Inferior parietal cortex (tissue), 1 donor: ENCODE data around the gene GRIA3.

ENCODE experiments used
- DNase-seq: peaks from one replicate; pipeline ENCODE4 v3.0.0-alpha.2; 2016; ENCODE audit errors: extremely low spot score

The GRIA3 gene

DNA sequence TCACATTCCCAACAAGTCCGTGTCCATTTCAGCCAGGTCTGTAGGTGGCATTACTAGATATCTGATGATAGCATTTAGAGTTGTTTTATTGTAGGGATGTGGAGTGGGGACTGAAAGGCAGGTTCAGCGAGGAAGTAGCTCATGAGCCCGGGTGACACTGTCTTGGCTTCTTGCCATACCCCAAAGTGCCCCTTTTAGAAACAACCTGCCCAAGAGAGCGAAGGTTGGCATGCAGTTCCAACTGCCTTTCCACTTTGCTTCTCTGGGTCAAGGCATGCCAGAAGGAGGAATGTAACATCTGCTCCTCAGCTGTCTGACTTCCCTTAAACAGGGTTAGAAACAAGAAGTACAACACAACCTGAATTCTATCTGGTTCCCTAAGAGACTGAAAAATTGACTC, 9.0 kb downstream of the GRIA3 start:
- no peak for DNase-seq

- DNase-seq: no peak
Observed at GRCh38 chrX:123199338-123199737, 15.3 kb downstream of the GRIA3 start.

DNA sequence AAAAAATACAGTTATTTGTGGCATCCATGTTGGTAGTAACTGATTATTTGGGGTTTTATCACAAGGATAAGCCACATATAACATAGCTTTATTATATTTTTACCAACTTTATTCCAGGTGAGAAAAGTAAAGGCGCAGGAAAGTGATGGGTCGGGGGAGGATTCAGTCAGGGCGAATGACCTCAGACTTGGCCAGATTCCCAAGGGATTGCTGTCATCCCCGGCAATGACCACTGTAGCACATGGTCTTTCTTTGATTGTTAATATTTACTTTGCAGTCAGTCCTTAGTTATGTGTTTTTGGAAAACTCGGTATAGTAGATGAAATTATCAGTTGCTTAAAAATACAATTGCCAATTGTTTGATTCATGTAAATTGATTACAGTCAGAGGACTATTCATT, 17.6 kb downstream of the GRIA3 start:
- no peak for DNase-seq

GRCh38 chrX:123202523-123202922, 18.4 kb downstream of the GRIA3 start:
- no peak for DNase-seq

DNA sequence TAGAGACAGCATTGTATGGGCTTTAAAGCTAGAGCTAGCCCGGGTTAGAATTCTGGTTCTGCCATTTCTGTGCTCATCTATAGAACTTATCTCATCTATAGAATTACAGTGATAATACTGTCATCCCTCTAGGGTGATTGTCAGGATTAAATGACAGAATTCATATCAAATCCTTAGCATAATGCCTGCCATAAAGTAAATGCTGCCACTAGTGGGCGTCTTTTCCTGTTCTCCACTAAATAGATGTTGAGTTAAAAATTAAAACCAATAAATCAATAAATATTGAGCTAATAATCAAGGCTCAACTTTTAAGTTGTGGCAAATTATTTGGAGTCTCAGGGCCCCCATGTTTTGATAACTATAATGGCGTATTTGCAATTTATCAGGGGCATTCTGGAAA, 19.7 kb downstream of the GRIA3 start:
- DNase-seq: no peak

DNA sequence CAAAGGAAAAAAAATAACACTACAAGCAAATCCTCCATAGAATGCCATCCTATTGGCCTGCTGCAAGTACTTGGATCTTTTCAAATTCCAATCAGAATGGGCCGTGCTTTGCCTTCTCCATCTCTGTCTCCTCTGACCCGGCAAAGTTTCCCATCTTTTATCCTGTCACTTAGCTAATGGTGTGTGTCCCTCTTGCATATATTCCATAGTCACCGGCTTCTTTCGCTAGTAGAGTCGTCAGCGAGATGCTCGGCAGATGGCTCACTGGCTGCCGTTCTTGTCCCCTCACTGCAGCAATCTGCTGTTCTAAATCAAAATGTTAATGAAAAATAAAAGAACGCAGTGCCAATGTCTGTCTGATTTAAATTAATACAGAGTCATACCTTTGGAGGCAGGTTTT, 22.1 kb downstream of the GRIA3 start:
- no peak for DNase-seq

- no peak for DNase-seq
Observed at GRCh38 chrX:123210252-123210651, 26.2 kb downstream of the GRIA3 start.

DNA sequence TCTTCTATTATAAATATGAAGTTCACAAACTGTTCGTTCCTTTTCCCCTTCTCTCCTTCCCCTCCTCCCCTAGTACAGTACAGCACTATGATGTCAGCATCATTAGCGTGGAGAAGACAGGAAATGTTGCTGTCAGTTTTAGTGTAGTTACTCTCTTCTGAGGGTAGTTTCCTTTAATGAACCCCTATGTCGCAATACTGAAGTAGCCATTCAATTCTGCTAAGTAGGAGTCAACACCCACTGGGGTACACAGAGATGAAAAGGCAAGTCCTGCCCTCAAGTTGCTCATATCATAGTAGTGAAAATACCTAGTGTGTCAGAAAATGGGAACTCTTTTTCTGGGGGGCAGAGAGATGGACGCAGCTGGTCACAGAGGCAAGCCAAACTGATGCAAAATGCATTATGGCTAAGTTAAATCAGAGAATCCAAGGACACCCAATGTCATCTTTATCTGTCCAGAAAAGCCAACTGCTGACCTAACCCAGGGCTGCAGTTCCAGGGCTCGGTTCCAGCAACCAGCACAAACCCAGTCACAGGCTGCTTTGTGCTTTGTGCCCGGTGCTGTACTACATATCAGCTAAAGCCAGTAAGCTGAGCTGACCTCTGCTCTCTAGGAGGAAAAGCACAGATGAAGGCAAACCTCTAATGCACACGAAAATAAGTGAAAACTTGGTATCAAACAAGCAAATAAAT, 31.5 kb downstream of the GRIA3 start:
- DNase-seq: peak; percentile 28

DNA sequence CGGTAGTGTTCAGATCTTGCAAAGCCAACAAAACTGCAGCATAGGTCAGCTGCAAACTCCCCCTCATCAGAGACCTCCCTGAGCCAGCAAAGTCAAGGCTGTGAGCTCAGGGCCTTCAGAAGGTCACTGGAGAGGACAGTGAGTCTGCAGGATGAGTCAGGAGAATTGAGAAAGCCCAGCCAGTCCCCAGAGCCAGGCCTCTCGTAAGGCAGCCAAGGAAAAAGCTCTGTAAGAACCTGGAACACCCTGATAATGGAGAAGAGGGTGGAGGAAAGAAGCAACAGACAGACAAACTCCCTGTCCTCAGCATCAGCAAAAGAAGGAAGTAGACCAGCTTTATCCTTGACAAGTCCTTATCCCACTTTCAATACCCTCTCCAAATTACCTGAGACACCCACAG, 33.0 kb downstream of the GRIA3 start:
- no peak for DNase-seq

GRCh38 chrX:123217728-123218127, 33.6 kb downstream of the GRIA3 start:
- no peak for DNase-seq

GRCh38 chrX:123219916-123220315, 35.8 kb downstream of the GRIA3 start:
- no peak for DNase-seq

DNA sequence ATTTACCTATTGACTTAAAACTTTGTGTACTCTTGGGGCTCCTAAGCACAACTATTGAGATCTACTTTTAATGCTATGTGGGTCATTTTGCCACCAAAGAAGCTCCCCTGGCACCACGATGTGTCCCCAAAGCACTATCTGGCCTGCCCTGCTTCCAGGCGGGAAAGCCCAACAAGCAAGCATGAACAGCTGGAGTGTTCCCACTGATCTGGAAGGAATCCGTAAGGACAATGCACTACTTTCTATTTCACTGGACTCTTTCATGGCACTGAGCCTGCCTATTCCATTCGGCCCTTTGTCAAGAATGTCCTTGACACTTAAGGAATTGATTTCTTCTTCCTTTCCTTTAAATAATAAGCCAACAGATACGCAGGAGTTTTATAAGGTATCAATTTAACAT, 38.8 kb downstream of the GRIA3 start:
- no peak for DNase-seq

GRCh38 chrX:123223409-123223808, 39.3 kb downstream of the GRIA3 start:
- DNase-seq: no peak

GRCh38 chrX:123223859-123224258, 39.8 kb downstream of the GRIA3 start:
- DNase-seq: no peak

GRCh38 chrX:123230798-123231197, 46.7 kb downstream of the GRIA3 start:
- no peak for DNase-seq

GRCh38 chrX:123236859-123237258, 52.8 kb downstream of the GRIA3 start:
- no peak for DNase-seq

DNA sequence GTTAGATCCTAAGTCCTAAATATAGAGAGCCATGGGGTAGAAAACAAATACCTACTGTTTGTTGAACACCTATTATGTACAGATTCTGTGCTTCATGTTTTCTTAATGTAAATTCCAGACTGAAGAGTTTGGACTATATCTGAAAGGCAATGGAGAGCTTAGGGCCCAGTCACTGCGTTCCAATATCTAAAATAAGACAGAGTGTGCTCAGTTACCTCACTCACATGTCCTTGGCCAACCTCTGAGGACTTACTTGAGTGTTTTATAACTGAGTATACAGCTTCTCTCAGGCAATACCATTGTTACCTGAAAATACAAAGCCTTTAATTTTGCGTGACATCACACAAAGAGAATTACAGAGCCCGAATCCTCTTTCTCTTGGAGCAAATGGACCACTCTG, 53.2 kb downstream of the GRIA3 start:
- DNase-seq: no peak

GRCh38 chrX:123254457-123254856, 70.4 kb downstream of the GRIA3 start:
- DNase-seq: no peak

DNA sequence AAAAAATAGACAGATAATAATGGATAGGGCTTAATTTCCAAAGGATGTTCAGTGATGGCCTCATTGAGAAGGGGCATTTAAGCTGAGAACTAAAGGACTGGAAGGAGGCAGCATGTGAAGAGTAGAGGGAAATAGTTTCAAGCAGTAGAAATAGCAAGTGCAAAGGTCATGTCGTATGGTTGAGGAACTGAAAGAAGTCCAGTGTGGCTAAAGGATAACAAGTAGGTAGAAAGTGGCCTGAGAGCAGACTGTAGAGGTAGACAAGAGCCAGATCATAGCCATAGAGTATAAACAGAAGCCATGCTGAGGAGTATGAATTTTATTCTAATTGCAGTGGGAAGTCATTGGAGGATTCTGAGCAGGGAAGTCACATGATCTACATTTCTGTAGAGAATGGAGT, 72.3 kb downstream of the GRIA3 start:
- no peak for DNase-seq

DNA sequence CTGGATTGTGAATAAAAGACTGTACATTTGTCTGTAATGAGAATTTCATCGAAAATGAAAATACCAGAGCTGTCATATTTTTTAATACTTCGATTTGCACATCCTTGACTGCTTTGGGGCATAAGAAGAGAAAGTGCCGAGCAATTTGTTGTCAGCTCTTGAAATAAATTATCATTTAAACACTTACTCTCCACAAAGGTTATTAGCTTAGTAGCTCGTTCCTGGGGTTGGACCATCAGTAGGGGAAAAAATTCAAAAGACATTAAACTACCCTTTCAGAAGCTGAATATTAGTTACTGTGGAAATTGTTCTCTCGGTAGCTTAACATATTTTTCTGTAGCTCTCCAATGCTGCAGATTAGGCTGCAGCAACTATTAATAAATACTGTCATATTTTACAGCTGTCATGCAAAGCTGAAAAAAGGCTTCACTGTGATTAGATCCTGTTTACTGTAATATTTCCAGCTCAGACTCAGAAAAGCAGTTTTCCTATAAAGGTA, 76.9 kb downstream of the GRIA3 start:
- no peak for DNase-seq

DNA sequence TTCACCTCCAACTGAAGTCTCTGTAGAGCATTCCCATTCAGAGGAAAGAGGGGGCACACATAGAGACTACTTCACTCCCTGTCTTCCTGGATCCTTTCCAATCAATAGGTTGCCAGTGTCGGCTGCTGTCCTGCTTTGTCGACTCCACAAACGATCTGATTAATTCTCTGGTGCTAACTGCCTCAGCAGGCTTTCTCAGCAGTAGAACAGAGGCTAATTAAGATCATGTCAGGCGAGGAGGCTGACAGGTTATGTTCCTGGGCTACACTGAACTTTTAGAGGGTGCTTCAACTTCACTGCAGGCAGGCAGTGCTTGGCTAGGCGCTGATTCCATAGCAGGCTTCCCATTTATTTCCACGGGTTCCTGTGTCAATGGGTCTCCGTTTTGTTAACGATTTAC, 79.2 kb downstream of the GRIA3 start:
- no peak for DNase-seq

DNA sequence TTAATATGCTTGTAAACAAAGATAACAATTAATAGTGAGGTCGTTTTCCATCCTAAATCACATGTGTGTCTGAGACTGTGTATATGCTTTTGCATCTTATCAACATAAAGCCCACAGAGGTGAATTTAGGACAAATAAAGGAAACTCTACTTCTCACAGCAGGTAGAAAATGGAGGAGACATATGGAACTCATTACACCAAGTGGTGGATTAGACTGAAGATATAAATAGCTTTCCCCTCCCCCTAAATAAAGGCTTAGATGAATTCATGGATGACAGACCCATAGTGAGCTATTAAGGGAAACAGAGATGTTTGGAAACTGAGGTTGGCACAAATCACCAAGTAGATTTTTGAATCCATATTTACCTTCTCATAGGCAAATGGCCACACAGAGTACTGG, 79.7 kb downstream of the GRIA3 start:
- DNase-seq: no peak

GRCh38 chrX:123267220-123267619, 83.1 kb downstream of the GRIA3 start:
- no peak for DNase-seq

DNA sequence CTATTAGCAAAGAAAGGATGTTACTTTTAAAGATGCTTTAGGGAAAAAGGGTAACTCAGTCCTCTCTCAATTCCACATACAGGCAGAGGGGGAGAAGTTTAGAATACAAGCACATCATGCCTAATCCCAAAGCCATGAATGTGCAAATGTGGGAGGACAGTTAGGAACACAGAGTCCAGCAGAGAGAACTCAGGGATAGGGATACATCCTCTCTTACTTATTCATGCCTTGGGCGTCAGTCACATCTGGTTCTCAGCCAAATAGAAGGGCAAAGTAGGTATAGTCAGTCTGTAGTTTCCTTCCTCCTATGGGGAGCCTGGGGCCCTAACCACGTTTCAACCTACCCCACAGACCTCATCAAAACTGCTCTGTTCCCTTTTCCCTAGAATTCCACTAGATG, 87.8 kb downstream of the GRIA3 start:
- no peak for DNase-seq
